ENCODE measurements around the gene ENOX1. TPM values are rescaled to one million over a fixed set of nuclear protein-coding genes. Genes with fewer than 3 reads are reported as not detected.
A peak's percentile ranks its signal among the peaks of the same experiment; 100 is the strongest.

The ENOX1 gene
- total and polyA plus RNA-seq, 2 donors, result 4.0 to 5.7 TPM

GRCh38 chr13:43379738-43380137 is 407.0 kb downstream of the ENOX1 start:
- Histone ChIP-seq H3K27ac (ENCODE audit: low read depth in 1 of 2, low read length in 1 of 2) (no peak overlapping the region), H3K4me3 (ENCODE audit: low read length in 2 of 2) (no peak overlapping the region), H3K9me3 (ENCODE audit: control insufficient read depth in 2 of 2, insufficient read depth in 1 of 2, low read length in 1 of 2) (no peaks in the 10 kb centered on the region), H3K4me1 (ENCODE audit: control insufficient read depth in 2 of 2, insufficient read depth in 2 of 2, low read length in 2 of 2) (no peaks in the 10 kb centered on the region), H3K36me3 (ENCODE audit: control insufficient read depth in 2 of 2, insufficient read depth in 2 of 2, low read length in 1 of 2) (no peaks in the 10 kb centered on the region), H3K27me3 (ENCODE audit: control insufficient read depth in 2 of 2, insufficient read depth in 1 of 2, low read length in 1 of 2) (no peaks in the 10 kb centered on the region)
- 95% methylated on average over 1 of the region's 1 CpG for WGBS
- no peak for DNase-seq (ENCODE audit: low read depth in 6 of 9, low spot score in 9 of 9)

- Histone ChIP-seq H3K9me3 (ENCODE audit: control insufficient read depth in 2 of 2, insufficient read depth in 1 of 2, low read length in 1 of 2) (no peaks in the 10 kb centered on the region), H3K4me3 (ENCODE audit: low read length in 2 of 2) (no peak overlapping the region), H3K4me1 (ENCODE audit: control insufficient read depth in 2 of 2, insufficient read depth in 2 of 2, low read length in 2 of 2) (no peaks in the 10 kb centered on the region), H3K36me3 (ENCODE audit: control insufficient read depth in 2 of 2, insufficient read depth in 2 of 2, low read length in 1 of 2) (no peaks in the 10 kb centered on the region), H3K27me3 (ENCODE audit: control insufficient read depth in 2 of 2, insufficient read depth in 1 of 2, low read length in 1 of 2) (no peaks in the 10 kb centered on the region), H3K27ac (ENCODE audit: low read depth in 1 of 2, low read length in 1 of 2) (no peak overlapping the region)
- WGBS, result 81% methylated on average over 1 of the region's 1 CpG
- DNase-seq (ENCODE audit: low read depth in 6 of 9, low spot score in 9 of 9), result no peak
These were observed 408.8 kb downstream of the ENOX1 start for GRCh38 chr13:43377973-43378372.

GRCh38 chr13:43377149-43377548 is 409.6 kb downstream of the ENOX1 start:
- 93% methylated on average over 3 of the region's 3 CpGs for WGBS
- no peaks in the 10 kb centered on the region for H3K9me3 ChIP-seq (ENCODE audit: control insufficient read depth in 2 of 2, insufficient read depth in 1 of 2, low read length in 1 of 2)
- H3K27me3 ChIP-seq (ENCODE audit: control insufficient read depth in 2 of 2, insufficient read depth in 1 of 2, low read length in 1 of 2), result no peaks in the 10 kb centered on the region

GRCh38 chr13:43376596-43376995 is 410.2 kb downstream of the ENOX1 start:
- no peaks in the 10 kb centered on the region for H3K36me3 ChIP-seq (ENCODE audit: control insufficient read depth in 2 of 2, insufficient read depth in 2 of 2, low read length in 1 of 2)
- H3K27ac ChIP-seq (ENCODE audit: low read depth in 1 of 2, low read length in 1 of 2), result no peak overlapping the region
- H3K4me1 ChIP-seq (ENCODE audit: control insufficient read depth in 2 of 2, insufficient read depth in 2 of 2, low read length in 2 of 2), result no peaks in the 10 kb centered on the region
- no peak for DNase-seq (ENCODE audit: low read depth in 6 of 9, low spot score in 9 of 9)
- no peak overlapping the region for H3K4me3 ChIP-seq (ENCODE audit: low read length in 2 of 2)
- WGBS, result 95% methylated on average over 1 of the region's 1 CpG
- H3K9me3 ChIP-seq (ENCODE audit: control insufficient read depth in 2 of 2, insufficient read depth in 1 of 2, low read length in 1 of 2), result no peaks in the 10 kb centered on the region
- H3K27me3 ChIP-seq (ENCODE audit: control insufficient read depth in 2 of 2, insufficient read depth in 1 of 2, low read length in 1 of 2), result no peaks in the 10 kb centered on the region

More at GRCh38 chr13:43377149-43377548, 409.6 kb downstream of the ENOX1 start:
- no peak for DNase-seq (ENCODE audit: low read depth in 6 of 9, low spot score in 9 of 9)
- H3K27ac ChIP-seq (ENCODE audit: low read depth in 1 of 2, low read length in 1 of 2), result no peak overlapping the region
- H3K36me3 ChIP-seq (ENCODE audit: control insufficient read depth in 2 of 2, insufficient read depth in 2 of 2, low read length in 1 of 2), result no peaks in the 10 kb centered on the region
- no peak overlapping the region for H3K4me3 ChIP-seq (ENCODE audit: low read length in 2 of 2)
- no peaks in the 10 kb centered on the region for H3K4me1 ChIP-seq (ENCODE audit: control insufficient read depth in 2 of 2, insufficient read depth in 2 of 2, low read length in 2 of 2)

GRCh38 chr13:43375797-43376465 is 410.8 kb downstream of the ENOX1 start:
- no peaks in the 10 kb centered on the region for H3K9me3 ChIP-seq (ENCODE audit: control insufficient read depth in 2 of 2, insufficient read depth in 1 of 2, low read length in 1 of 2)
- no peaks in the 10 kb centered on the region for H3K27me3 ChIP-seq (ENCODE audit: control insufficient read depth in 2 of 2, insufficient read depth in 1 of 2, low read length in 1 of 2)
- no peaks in the 10 kb centered on the region for H3K36me3 ChIP-seq (ENCODE audit: control insufficient read depth in 2 of 2, insufficient read depth in 2 of 2, low read length in 1 of 2)
- no peak overlapping the region for H3K4me3 ChIP-seq (ENCODE audit: low read length in 2 of 2)
- 91% methylated on average over 2 of the region's 2 CpGs for WGBS
- no peaks in the 10 kb centered on the region for H3K4me1 ChIP-seq (ENCODE audit: control insufficient read depth in 2 of 2, insufficient read depth in 2 of 2, low read length in 2 of 2)
- no peak for DNase-seq (ENCODE audit: low read depth in 6 of 9, low spot score in 9 of 9)
- no peak overlapping the region for H3K27ac ChIP-seq (ENCODE audit: low read depth in 1 of 2, low read length in 1 of 2)

- Histone ChIP-seq H3K27me3 (ENCODE audit: control insufficient read depth in 2 of 2, insufficient read depth in 1 of 2, low read length in 1 of 2) (no peaks in the 10 kb centered on the region), H3K4me3 (ENCODE audit: low read length in 2 of 2) (no peak overlapping the region), H3K36me3 (ENCODE audit: control insufficient read depth in 2 of 2, insufficient read depth in 2 of 2, low read length in 1 of 2) (no peaks in the 10 kb centered on the region), H3K4me1 (ENCODE audit: control insufficient read depth in 2 of 2, insufficient read depth in 2 of 2, low read length in 2 of 2) (peaks cover 0 to 1% of the 10 kb centered on the region in 2 donors), H3K27ac (ENCODE audit: low read depth in 1 of 2, low read length in 1 of 2) (no peak overlapping the region), H3K9me3 (ENCODE audit: control insufficient read depth in 2 of 2, insufficient read depth in 1 of 2, low read length in 1 of 2) (no peaks in the 10 kb centered on the region)
- 11% methylated on average over 1 of the region's 1 CpG for WGBS
- DNase-seq (ENCODE audit: low read depth in 6 of 9, low spot score in 9 of 9), result no peak
These were observed 412.2 kb downstream of the ENOX1 start for GRCh38 chr13:43374621-43375020.

GRCh38 chr13:43373400-43373799 is 413.4 kb downstream of the ENOX1 start:
- WGBS, result 94% methylated on average over 4 of the region's 4 CpGs
- Histone ChIP-seq H3K27me3 (ENCODE audit: control insufficient read depth in 2 of 2, insufficient read depth in 1 of 2, low read length in 1 of 2) (no peaks in the 10 kb centered on the region), H3K36me3 (ENCODE audit: control insufficient read depth in 2 of 2, insufficient read depth in 2 of 2, low read length in 1 of 2) (no peaks in the 10 kb centered on the region), H3K9me3 (ENCODE audit: control insufficient read depth in 2 of 2, insufficient read depth in 1 of 2, low read length in 1 of 2) (no peaks in the 10 kb centered on the region), H3K4me1 (ENCODE audit: control insufficient read depth in 2 of 2, insufficient read depth in 2 of 2, low read length in 2 of 2) (peaks cover 0 to 5% of the 10 kb centered on the region in 2 donors), H3K27ac (ENCODE audit: low read depth in 1 of 2, low read length in 1 of 2) (no peak overlapping the region), H3K4me3 (ENCODE audit: low read length in 2 of 2) (no peak overlapping the region)
- no peak for DNase-seq (ENCODE audit: low read depth in 6 of 9, low spot score in 9 of 9)

GRCh38 chr13:43370842-43371241 is 415.9 kb downstream of the ENOX1 start:
- no peak for DNase-seq (ENCODE audit: low read depth in 6 of 9, low spot score in 9 of 9)
- 98% methylated on average over 6 of the region's 6 CpGs for WGBS
- H3K27ac ChIP-seq (ENCODE audit: low read depth in 1 of 2, low read length in 1 of 2), result no peak overlapping the region
- peaks cover 0 to 13% of the 10 kb centered on the region in 2 donors for H3K4me1 ChIP-seq (ENCODE audit: control insufficient read depth in 2 of 2, insufficient read depth in 2 of 2, low read length in 2 of 2)
- H3K9me3 ChIP-seq (ENCODE audit: control insufficient read depth in 2 of 2, insufficient read depth in 1 of 2, low read length in 1 of 2), result no peaks in the 10 kb centered on the region
- H3K36me3 ChIP-seq (ENCODE audit: control insufficient read depth in 2 of 2, insufficient read depth in 2 of 2, low read length in 1 of 2), result no peaks in the 10 kb centered on the region
- no peaks in the 10 kb centered on the region for H3K27me3 ChIP-seq (ENCODE audit: control insufficient read depth in 2 of 2, insufficient read depth in 1 of 2, low read length in 1 of 2)
- no peak overlapping the region for H3K4me3 ChIP-seq (ENCODE audit: low read length in 2 of 2)

GRCh38 chr13:43369319-43369718 is 417.5 kb downstream of the ENOX1 start:
- Histone ChIP-seq H3K4me1 (ENCODE audit: control insufficient read depth in 2 of 2, insufficient read depth in 2 of 2, low read length in 2 of 2) (peaks cover 0 to 22% of the 10 kb centered on the region in 2 donors), H3K36me3 (ENCODE audit: control insufficient read depth in 2 of 2, insufficient read depth in 2 of 2, low read length in 1 of 2) (no peaks in the 10 kb centered on the region), H3K9me3 (ENCODE audit: control insufficient read depth in 2 of 2, insufficient read depth in 1 of 2, low read length in 1 of 2) (no peaks in the 10 kb centered on the region), H3K27ac (ENCODE audit: low read depth in 1 of 2, low read length in 1 of 2) (peak overlapping the region in 1 of 2 donors; percentile 18), H3K27me3 (ENCODE audit: control insufficient read depth in 2 of 2, insufficient read depth in 1 of 2, low read length in 1 of 2) (no peaks in the 10 kb centered on the region), H3K4me3 (ENCODE audit: low read length in 2 of 2) (no peak overlapping the region)
- DNase-seq (ENCODE audit: low read depth in 6 of 9, low spot score in 9 of 9), result no peak
- WGBS, result 85% methylated on average over 4 of the region's 4 CpGs
